ENCODE measurements around the gene KIAA1614. TPM values are rescaled to one million over a fixed set of nuclear protein-coding genes. Genes with fewer than 3 reads are reported as not detected.

KIAA1614 gene
- total RNA-seq, 1 experiment from 2014 or later = 3.3 TPM

- Mint-ChIP-seq H3K4me1 (peaks cover 3% of the 10 kb centered on the region; the same call in 1 of the 2 replicates), H3K9me3 (no peaks in the 10 kb centered on the region), H3K27me3 (ENCODE audit: low read depth) (no peaks in the 10 kb centered on the region), H3K36me3 (no peaks in the 10 kb centered on the region; the same call in 1 of the 2 replicates), H3K27ac (peak overlapping the region; percentile 42; the same call in 1 of the 2 replicates), H3K4me3 (no peak overlapping the region)
- ChIA-PET CTCF (interaction anchor here (0.6 to 1.2 kb wide), 2 partner anchors 27 to 235 kb away, joined by 3 read pairs; no protein-coding TSS in a partner anchor), POLR2A (no interaction called here)
- TF ChIP-seq, protein P1, sequence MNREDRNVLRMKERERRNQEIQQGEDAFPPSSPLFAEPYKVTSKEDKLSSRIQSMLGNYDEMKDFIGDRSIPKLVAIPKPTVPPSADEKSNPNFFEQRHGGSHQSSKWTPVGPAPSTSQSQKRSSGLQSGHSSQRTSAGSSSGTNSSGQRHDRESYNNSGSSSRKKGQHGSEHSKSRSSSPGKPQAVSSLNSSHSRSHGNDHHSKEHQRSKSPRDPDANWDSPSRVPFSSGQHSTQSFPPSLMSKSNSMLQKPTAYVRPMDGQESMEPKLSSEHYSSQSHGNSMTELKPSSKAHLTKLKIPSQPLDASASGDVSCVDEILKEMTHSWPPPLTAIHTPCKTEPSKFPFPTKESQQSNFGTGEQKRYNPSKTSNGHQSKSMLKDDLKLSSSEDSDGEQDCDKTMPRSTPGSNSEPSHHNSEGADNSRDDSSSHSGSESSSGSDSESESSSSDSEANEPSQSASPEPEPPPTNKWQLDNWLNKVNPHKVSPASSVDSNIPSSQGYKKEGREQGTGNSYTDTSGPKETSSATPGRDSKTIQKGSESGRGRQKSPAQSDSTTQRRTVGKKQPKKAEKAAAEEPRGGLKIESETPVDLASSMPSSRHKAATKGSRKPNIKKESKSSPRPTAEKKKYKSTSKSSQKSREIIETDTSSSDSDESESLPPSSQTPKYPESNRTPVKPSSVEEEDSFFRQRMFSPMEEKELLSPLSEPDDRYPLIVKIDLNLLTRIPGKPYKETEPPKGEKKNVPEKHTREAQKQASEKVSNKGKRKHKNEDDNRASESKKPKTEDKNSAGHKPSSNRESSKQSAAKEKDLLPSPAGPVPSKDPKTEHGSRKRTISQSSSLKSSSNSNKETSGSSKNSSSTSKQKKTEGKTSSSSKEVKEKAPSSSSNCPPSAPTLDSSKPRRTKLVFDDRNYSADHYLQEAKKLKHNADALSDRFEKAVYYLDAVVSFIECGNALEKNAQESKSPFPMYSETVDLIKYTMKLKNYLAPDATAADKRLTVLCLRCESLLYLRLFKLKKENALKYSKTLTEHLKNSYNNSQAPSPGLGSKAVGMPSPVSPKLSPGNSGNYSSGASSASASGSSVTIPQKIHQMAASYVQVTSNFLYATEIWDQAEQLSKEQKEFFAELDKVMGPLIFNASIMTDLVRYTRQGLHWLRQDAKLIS (CRISPR knock-in tag; IDR thresholded peaks at IDR 0.05; ENCODE audit: borderline replicate concordance) = no peak
- TF ChIP-seq, protein P2, sequence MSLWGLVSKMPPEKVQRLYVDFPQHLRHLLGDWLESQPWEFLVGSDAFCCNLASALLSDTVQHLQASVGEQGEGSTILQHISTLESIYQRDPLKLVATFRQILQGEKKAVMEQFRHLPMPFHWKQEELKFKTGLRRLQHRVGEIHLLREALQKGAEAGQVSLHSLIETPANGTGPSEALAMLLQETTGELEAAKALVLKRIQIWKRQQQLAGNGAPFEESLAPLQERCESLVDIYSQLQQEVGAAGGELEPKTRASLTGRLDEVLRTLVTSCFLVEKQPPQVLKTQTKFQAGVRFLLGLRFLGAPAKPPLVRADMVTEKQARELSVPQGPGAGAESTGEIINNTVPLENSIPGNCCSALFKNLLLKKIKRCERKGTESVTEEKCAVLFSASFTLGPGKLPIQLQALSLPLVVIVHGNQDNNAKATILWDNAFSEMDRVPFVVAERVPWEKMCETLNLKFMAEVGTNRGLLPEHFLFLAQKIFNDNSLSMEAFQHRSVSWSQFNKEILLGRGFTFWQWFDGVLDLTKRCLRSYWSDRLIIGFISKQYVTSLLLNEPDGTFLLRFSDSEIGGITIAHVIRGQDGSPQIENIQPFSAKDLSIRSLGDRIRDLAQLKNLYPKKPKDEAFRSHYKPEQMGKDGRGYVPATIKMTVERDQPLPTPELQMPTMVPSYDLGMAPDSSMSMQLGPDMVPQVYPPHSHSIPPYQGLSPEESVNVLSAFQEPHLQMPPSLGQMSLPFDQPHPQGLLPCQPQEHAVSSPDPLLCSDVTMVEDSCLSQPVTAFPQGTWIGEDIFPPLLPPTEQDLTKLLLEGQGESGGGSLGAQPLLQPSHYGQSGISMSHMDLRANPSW (CRISPR knock-in tag; conservative IDR thresholded peaks at IDR 0.05; ENCODE audit: low read depth) = no peak
- TF ChIP-seq ZNF423 (CRISPR knock-in tag; IDR thresholded peaks at IDR 0.05) = no peak
- no peak for TF ChIP-seq OVOL2 (CRISPR knock-in tag; IDR thresholded peaks at IDR 0.05; ENCODE audit: borderline replicate concordance)
- TF ChIP-seq FOXJ3 (CRISPR knock-in tag; IDR thresholded peaks at IDR 0.05; ENCODE audit: borderline replicate concordance) = no peak
- TF ChIP-seq, protein P3, sequence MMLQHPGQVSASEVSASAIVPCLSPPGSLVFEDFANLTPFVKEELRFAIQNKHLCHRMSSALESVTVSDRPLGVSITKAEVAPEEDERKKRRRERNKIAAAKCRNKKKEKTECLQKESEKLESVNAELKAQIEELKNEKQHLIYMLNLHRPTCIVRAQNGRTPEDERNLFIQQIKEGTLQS (CRISPR knock-in tag; conservative IDR thresholded peaks at IDR 0.05) = no peak
- no peak for TF ChIP-seq TCF7 (CRISPR knock-in tag; IDR thresholded peaks at IDR 0.05; ENCODE audit: low read depth)
- TF ChIP-seq ZNF512 (CRISPR knock-in tag; IDR thresholded peaks at IDR 0.05; ENCODE audit: borderline replicate concordance) = no peak
- no peak for TF ChIP-seq ZNF396 (CRISPR knock-in tag; IDR thresholded peaks at IDR 0.05; ENCODE audit: borderline replicate concordance)
- no peak for TF ChIP-seq SMAD4 (CRISPR knock-in tag; IDR thresholded peaks at IDR 0.05)
- TF ChIP-seq TP53 (CRISPR knock-in tag; IDR thresholded peaks at IDR 0.05) = no peak
- TF ChIP-seq SMAD3 (CRISPR knock-in tag; IDR thresholded peaks at IDR 0.05; ENCODE audit: borderline replicate concordance) = no peak
- no peak for TF ChIP-seq NFE2L1 (CRISPR knock-in tag; IDR thresholded peaks at IDR 0.05)
- TF ChIP-seq FOXK1 (CRISPR knock-in tag; IDR thresholded peaks at IDR 0.05) = no peak
- TF ChIP-seq ZNF671 (CRISPR knock-in tag; IDR thresholded peaks at IDR 0.05) = no peak
- TF ChIP-seq ESRRA (CRISPR knock-in tag; IDR thresholded peaks at IDR 0.05; ENCODE audit: borderline replicate concordance) = no peak
- ATAC-seq (no peak), DNase-seq (ENCODE audit: low spot score) (no peak)
Measured at GRCh38 chr1:180947499-180947885, 34.8 kb downstream of the KIAA1614 start.

DNA sequence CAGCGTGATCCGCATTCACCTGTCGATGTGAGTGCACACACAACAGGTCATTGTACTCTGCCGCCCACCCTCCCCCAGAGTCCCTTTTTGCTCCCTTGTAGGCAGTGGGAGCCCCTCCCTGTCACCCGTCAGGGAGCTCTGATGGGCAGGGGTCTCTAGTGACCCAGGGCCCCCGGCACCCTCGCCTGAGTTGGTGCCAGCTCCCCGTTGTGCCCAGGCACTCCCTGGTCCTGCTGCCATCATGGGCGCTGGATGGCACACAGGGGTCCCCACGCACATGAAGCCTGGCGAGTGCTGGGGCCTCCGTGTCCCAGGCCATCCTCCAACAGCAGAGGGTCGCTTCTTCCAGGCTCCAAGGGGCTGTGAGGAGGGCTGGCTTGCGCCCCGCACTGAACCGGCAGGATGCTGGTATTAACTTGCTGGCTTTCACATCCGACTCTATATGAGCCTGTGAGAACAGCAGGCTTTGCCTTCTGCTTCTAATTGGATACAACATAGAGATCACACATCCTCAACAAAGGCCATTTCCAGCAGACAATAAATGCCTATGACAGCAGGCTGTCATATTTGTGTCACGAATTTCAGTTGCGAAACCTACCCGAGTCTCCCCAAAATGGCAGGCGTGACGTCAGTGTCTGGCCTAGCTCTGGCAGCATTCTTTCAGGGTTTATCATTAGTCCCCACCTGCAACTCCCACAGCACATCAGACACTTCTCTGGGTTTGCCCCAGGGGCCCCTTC, 35.4 kb downstream of the KIAA1614 start:
- ChIA-PET CTCF (interaction anchor here (0.5 to 1.4 kb wide), 4 partner anchors 27 to 234 kb away, joined by 3 to 4 read pairs (median 3); no protein-coding TSS in a partner anchor), POLR2A (no interaction called here)
- Mint-ChIP-seq H3K4me1 (peaks cover 3% of the 10 kb centered on the region; the same call in 1 of the 2 replicates), H3K36me3 (no peaks in the 10 kb centered on the region; the same call in 1 of the 2 replicates), H3K9me3 (no peaks in the 10 kb centered on the region), H3K27me3 (ENCODE audit: low read depth) (no peaks in the 10 kb centered on the region), H3K4me3 (no peak overlapping the region), H3K27ac (peak overlapping the region; percentile 44; the same call in 1 of the 2 replicates)
- DNase-seq (ENCODE audit: low spot score) = no peak
- no peak for ATAC-seq
- TF ChIP-seq AR (CRISPR knock-in tag; IDR thresholded peaks at IDR 0.05) = no peak
- TF ChIP-seq GABPB1 (CRISPR knock-in tag; IDR thresholded peaks at IDR 0.05) = no peak
- TF ChIP-seq NR2C2 (CRISPR knock-in tag; IDR thresholded peaks at IDR 0.05) = no peak
- no peak for TF ChIP-seq FOXJ3 (CRISPR knock-in tag; IDR thresholded peaks at IDR 0.05; ENCODE audit: borderline replicate concordance)
- TF ChIP-seq ERG (CRISPR knock-in tag; IDR thresholded peaks at IDR 0.05) = no peak
